HepG2 (cell line): ENCODE measurements around the gene BPIFB6.

Source experiments
- CREB1 ChIP-seq, 2 experiments: fragments of 450-650 bp in 1 of 2; IDR thresholded peaks; 2 replicates each; pipeline ENCODE4 v1.6.1; 2016 to 2017; ENCODE audit warnings: control low read depth in 1 of 2, mild to moderate bottlenecking in 1 of 2, missing compliant biosample characterization in 1 of 2, missing genetic modification characterization in 1 of 2
- PHB2 ChIP-seq: fragments of 450-650 bp; IDR thresholded peaks from 2 replicates; pipeline ENCODE4 v1.6.1; 2018; ENCODE audit not compliant: partially characterized antibody
- POLR2A ChIP-seq, 2 experiments: IDR thresholded peaks; 2 replicates each; pipeline ENCODE4 v1.6.1; 2011; ENCODE audit warnings: low read depth in 2 of 2, low read length in 2 of 2, mild to moderate bottlenecking in 1 of 2, moderate library complexity in 1 of 2; ENCODE audit not compliant: insufficient read depth in 1 of 2
- POLR2AphosphoS5 ChIP-seq: IDR thresholded peaks from 2 replicates; pipeline ENCODE4 v1.6.1; 2012; ENCODE audit warnings: low read depth, low read length
- RAD21 ChIP-seq: fragments of 450-650 bp; formaldehyde crosslinking; IDR thresholded peaks from 2 replicates; pipeline ENCODE4 v1.5.0; 2020; ENCODE audit warnings: mild to moderate bottlenecking
- SNRNP70 ChIP-seq: fragments of 200-400 bp; formaldehyde crosslinking; IDR thresholded peaks from 2 replicates; pipeline ENCODE4 v1.6.1; 2017; ENCODE audit warnings: mild to moderate bottlenecking, low read depth, low read length, moderate library complexity
- STAG1 ChIP-seq: sonication (generic); formaldehyde crosslinking; IDR thresholded peaks from 2 replicates; pipeline ENCODE4 v1.4.0; 2020; ENCODE audit warnings: missing genetic modification reagents
- SYNCRIP ChIP-seq: fragments of 200-400 bp; formaldehyde crosslinking; IDR thresholded peaks from 2 replicates; pipeline ENCODE4 v1.6.1; 2018; ENCODE audit warnings: mild to moderate bottlenecking, low read depth, low read length; ENCODE audit not compliant: insufficient read depth
- ZZZ3 ChIP-seq: sonication (generic); formaldehyde crosslinking; IDR thresholded peaks from 2 replicates; pipeline ENCODE4 v1.4.0; 2020; ENCODE audit warnings: missing genetic modification reagents, mild to moderate bottlenecking, borderline replicate concordance
- TF ChIP-seq, protein P1 (sequence below): sonication (generic); formaldehyde crosslinking; IDR thresholded peaks from 2 replicates; pipeline ENCODE4 v1.5.0; 2020; ENCODE audit warnings: mild to moderate bottlenecking, missing genetic modification reagents, moderate library complexity
- TF ChIP-seq, protein P2 (sequence below): sonication (generic); formaldehyde crosslinking; IDR thresholded peaks from 2 replicates; pipeline ENCODE4 v1.4.0; 2020; ENCODE audit warnings: missing genetic modification reagents
- TF ChIP-seq, protein P3 (sequence below): sonication (generic); formaldehyde crosslinking; IDR thresholded peaks from 2 replicates; pipeline ENCODE4 v1.4.0; 2020; ENCODE audit warnings: missing genetic modification reagents
- TF ChIP-seq, protein P4 (sequence below): IDR thresholded peaks from 2 replicates; pipeline ENCODE4 v1.6.1; 2016; ENCODE audit warnings: low read depth

DNA sequence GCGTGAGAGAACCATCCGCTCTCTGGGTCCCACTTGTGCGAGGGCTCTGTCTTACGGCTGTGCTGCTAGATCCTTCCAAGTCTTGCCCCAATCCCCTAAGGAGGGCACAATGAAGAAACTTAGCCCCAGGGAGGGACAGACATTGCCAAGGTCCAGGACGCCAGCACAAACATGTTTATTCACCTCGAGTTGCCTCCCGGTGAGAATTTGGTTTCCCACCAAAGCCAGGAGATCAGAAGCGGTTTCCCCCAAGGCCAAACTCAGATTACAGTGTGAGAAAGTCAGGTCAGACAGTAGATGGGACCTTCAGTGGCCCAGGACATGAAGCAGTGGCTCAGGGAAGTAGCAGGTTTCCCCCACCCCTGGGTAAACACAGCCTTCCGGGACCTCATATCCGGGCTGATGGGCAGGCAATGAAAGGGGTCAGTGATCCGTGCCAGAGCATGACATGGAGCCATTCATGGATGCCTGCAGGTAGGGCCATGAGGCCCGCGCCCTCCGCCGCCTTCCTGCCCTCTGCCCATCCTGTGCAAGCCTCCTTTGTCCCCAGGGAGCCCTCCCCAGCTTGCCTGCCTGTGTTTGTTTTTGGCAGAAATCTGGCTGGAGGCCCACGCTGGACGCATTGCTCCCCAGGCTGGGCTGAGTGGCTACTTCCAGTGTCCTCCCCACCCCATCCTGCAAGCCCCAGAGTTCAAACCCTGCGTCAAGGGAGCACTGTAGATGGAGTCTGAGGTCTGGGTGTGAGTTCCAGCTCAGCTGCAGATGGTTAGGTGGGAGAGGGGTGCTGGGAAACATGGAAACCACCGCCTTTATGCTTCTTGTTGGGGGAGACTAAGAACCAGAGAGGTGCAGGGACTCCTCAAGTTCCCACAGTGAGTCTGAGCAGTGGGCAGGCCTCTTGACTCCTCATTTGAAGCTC is 22.0 kb upstream of the BPIFB6 start:
- TF ChIP-seq CREB1 (IDR thresholded peaks at IDR 0.05) (no peak), CREB1 (CRISPR knock-in tag; IDR thresholded peaks at IDR 0.05) (no peak; the same call in 1 of the 2 replicates), PHB2 (no peak), POLR2A (IDR thresholded peaks at IDR 0.05; ENCODE audit: insufficient read depth in 1 of 2, low read depth in 2 of 2, low read length in 2 of 2) (peak; percentile 80 to 84), POLR2AphosphoS5 (peak; percentile 86), ZZZ3 (peak; percentile 97), RAD21 (CRISPR knock-in tag) (peak; percentile 46; the same call in 1 of the 2 replicates), STAG1 (no peak; the same call in 1 of the 2 replicates), SNRNP70 (no peak), SYNCRIP (no peak)
- TF ChIP-seq, protein P1, sequence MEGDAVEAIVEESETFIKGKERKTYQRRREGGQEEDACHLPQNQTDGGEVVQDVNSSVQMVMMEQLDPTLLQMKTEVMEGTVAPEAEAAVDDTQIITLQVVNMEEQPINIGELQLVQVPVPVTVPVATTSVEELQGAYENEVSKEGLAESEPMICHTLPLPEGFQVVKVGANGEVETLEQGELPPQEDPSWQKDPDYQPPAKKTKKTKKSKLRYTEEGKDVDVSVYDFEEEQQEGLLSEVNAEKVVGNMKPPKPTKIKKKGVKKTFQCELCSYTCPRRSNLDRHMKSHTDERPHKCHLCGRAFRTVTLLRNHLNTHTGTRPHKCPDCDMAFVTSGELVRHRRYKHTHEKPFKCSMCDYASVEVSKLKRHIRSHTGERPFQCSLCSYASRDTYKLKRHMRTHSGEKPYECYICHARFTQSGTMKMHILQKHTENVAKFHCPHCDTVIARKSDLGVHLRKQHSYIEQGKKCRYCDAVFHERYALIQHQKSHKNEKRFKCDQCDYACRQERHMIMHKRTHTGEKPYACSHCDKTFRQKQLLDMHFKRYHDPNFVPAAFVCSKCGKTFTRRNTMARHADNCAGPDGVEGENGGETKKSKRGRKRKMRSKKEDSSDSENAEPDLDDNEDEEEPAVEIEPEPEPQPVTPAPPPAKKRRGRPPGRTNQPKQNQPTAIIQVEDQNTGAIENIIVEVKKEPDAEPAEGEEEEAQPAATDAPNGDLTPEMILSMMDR (CRISPR knock-in tag): 0 out of 2 replicates have a peak, but pooled peaks have one; percentile 9
- TF ChIP-seq, protein P2, sequence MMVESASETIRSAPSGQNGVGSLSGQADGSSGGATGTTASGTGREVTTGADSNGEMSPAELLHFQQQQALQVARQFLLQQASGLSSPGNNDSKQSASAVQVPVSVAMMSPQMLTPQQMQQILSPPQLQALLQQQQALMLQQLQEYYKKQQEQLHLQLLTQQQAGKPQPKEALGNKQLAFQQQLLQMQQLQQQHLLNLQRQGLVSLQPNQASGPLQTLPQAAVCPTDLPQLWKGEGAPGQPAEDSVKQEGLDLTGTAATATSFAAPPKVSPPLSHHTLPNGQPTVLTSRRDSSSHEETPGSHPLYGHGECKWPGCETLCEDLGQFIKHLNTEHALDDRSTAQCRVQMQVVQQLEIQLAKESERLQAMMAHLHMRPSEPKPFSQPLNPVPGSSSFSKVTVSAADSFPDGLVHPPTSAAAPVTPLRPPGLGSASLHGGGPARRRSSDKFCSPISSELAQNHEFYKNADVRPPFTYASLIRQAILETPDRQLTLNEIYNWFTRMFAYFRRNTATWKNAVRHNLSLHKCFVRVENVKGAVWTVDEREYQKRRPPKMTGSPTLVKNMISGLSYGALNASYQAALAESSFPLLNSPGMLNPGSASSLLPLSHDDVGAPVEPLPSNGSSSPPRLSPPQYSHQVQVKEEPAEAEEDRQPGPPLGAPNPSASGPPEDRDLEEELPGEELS (CRISPR knock-in tag): peak; percentile 95
- TF ChIP-seq, protein P3, sequence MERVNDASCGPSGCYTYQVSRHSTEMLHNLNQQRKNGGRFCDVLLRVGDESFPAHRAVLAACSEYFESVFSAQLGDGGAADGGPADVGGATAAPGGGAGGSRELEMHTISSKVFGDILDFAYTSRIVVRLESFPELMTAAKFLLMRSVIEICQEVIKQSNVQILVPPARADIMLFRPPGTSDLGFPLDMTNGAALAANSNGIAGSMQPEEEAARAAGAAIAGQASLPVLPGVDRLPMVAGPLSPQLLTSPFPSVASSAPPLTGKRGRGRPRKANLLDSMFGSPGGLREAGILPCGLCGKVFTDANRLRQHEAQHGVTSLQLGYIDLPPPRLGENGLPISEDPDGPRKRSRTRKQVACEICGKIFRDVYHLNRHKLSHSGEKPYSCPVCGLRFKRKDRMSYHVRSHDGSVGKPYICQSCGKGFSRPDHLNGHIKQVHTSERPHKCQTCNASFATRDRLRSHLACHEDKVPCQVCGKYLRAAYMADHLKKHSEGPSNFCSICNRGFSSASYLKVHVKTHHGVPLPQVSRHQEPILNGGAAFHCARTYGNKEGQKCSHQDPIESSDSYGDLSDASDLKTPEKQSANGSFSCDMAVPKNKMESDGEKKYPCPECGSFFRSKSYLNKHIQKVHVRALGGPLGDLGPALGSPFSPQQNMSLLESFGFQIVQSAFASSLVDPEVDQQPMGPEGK (CRISPR knock-in tag): peak; percentile 99
- TF ChIP-seq, protein P4, sequence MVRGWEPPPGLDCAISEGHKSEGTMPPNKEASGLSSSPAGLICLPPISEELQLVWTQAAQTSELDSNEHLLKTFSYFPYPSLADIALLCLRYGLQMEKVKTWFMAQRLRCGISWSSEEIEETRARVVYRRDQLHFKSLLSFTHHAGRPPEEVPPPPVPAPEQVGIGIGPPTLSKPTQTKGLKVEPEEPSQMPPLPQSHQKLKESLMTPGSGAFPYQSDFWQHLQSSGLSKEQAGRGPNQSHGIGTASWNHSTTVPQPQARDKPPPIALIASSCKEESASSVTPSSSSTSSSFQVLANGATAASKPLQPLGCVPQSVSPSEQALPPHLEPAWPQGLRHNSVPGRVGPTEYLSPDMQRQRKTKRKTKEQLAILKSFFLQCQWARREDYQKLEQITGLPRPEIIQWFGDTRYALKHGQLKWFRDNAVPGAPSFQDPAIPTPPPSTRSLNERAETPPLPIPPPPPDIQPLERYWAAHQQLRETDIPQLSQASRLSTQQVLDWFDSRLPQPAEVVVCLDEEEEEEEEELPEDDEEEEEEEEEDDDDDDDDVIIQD (CRISPR knock-in tag): peak; percentile 45; the same call in 1 of the 2 replicates
